ENCODE results near the gene SPPL2A. TPM values are rescaled to one million over a fixed set of nuclear protein-coding genes. Genes with fewer than 3 reads are reported as not detected.

The SPPL2A gene
- polyA plus RNA-seq, 1 experiment = 80.1 TPM

GRCh38 chr15:50736823-50737222 is 28.7 kb downstream of the SPPL2A start:
- DNase-seq (ENCODE audit: low read depth, low spot score) = no peak
- no peak overlapping the region for H3K4me3 ChIP-seq (ENCODE audit: low read depth, low read length)
- TF ChIP-seq CTCF (IDR thresholded peaks at IDR 0.05; ENCODE audit: low read depth, low read length) = no peak
- no peaks in the 10 kb centered on the region for H3K9me3 ChIP-seq (ENCODE audit: control insufficient read depth, insufficient read depth, low read length)
- ChIA-PET CTCF (no interaction called here), POLR2A (no interaction called here)
- H3K27ac ChIP-seq (ENCODE audit: low read depth, low read length) = no peak overlapping the region
- no peaks in the 10 kb centered on the region for H3K27me3 ChIP-seq (ENCODE audit: control insufficient read depth, insufficient read depth, low read length)

DNA sequence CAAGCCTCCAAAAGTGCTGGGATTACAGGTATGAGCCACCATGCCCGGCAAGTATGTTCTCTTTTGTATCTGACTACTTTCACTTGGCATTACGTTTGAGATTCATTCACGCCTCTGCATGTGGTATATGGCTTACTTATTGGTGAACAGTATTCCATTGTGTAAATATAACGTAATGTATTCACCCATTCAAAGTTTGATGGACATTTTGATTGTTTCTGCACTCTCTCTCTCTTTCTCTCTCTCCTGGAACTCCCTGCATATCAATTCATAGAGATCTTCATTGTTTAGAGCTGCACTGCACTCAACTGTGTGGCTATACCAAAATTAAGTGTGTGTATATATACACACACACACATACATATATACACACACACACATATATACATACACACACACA is 30.4 kb downstream of the SPPL2A start:
- DNase-seq (ENCODE audit: low read depth, low spot score) = no peak
- H3K4me3 ChIP-seq (ENCODE audit: low read depth, low read length) = no peak overlapping the region
- TF ChIP-seq CTCF (IDR thresholded peaks at IDR 0.05; ENCODE audit: low read depth, low read length) = no peak
- no peaks in the 10 kb centered on the region for H3K27me3 ChIP-seq (ENCODE audit: control insufficient read depth, insufficient read depth, low read length)
- H3K27ac ChIP-seq (ENCODE audit: low read depth, low read length) = no peak overlapping the region
- POLR2A ChIA-PET = no interaction called here
- no peaks in the 10 kb centered on the region for H3K9me3 ChIP-seq (ENCODE audit: control insufficient read depth, insufficient read depth, low read length)
- CTCF ChIA-PET = no interaction called here

- Histone ChIP-seq H3K27me3 (ENCODE audit: control insufficient read depth, insufficient read depth, low read length) (no peaks in the 10 kb centered on the region), H3K9me3 (ENCODE audit: control insufficient read depth, insufficient read depth, low read length) (no peaks in the 10 kb centered on the region), H3K4me3 (ENCODE audit: low read depth, low read length) (no peak overlapping the region), H3K27ac (ENCODE audit: low read depth, low read length) (no peak overlapping the region)
- TF ChIP-seq CTCF (IDR thresholded peaks at IDR 0.05; ENCODE audit: low read depth, low read length) = no peak
- ChIA-PET CTCF (no interaction called here), POLR2A (no interaction called here)
- DNase-seq (ENCODE audit: low read depth, low spot score) = no peak
Measured at GRCh38 chr15:50726315-50726714, 39.2 kb downstream of the SPPL2A start.

DNA sequence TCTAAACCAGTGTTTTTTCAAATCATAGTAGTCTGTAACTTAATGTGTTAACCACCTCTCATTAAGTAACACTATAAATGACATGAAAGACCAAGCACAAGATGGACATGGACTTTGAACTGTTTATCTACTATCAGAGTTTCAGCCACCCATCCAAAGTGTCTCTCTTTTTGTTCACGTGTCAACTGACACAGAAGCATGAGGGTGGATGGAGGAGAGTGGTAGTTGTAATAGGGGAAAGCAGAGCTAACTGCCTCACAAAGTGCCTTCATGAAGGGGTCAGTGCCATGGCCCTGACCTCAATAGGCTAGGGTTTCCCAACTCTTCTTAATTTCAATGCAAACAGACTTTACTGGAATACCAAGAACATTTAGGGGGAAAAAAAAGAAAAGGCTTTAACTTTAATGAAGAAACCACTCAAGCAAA is 46.8 kb downstream of the SPPL2A start:
- Histone ChIP-seq H3K27ac (ENCODE audit: low read depth, low read length) (no peak overlapping the region), H3K4me3 (ENCODE audit: low read depth, low read length) (no peak overlapping the region), H3K9me3 (ENCODE audit: control insufficient read depth, insufficient read depth, low read length) (no peaks in the 10 kb centered on the region), H3K27me3 (ENCODE audit: control insufficient read depth, insufficient read depth, low read length) (no peaks in the 10 kb centered on the region)
- TF ChIP-seq CTCF (IDR thresholded peaks at IDR 0.05; ENCODE audit: low read depth, low read length) = no peak
- DNase-seq (ENCODE audit: low read depth, low spot score) = no peak
- CTCF ChIA-PET = no interaction called here
- POLR2A ChIA-PET = no interaction called here

- H3K9me3 ChIP-seq (ENCODE audit: control insufficient read depth, insufficient read depth, low read length) = no peaks in the 10 kb centered on the region
- DNase-seq (ENCODE audit: low read depth, low spot score) = no peak
- H3K27ac ChIP-seq (ENCODE audit: low read depth, low read length) = no peak overlapping the region
- H3K27me3 ChIP-seq (ENCODE audit: control insufficient read depth, insufficient read depth, low read length) = no peaks in the 10 kb centered on the region
- TF ChIP-seq CTCF (IDR thresholded peaks at IDR 0.05; ENCODE audit: low read depth, low read length) = no peak
- ChIA-PET CTCF (interaction anchor here (0.7 kb wide), 1 partner anchor 213 kb away, joined by 4 read pairs; no protein-coding TSS in a partner anchor), POLR2A (interaction anchor here (0.7 kb wide), 1 partner anchor 949 kb away, joined by 3 read pairs; no protein-coding TSS in a partner anchor)
- no peak overlapping the region for H3K4me3 ChIP-seq (ENCODE audit: low read depth, low read length)
Measured at GRCh38 chr15:50712018-50712417, 53.5 kb downstream of the SPPL2A start.

Measured in AG04450 (cell line).